GM18951 (cell line): ENCODE results near the gene PEG3.

Experiments
- POLR2A ChIP-seq: IDR thresholded peaks from 4 replicates; pipeline ENCODE4 v1.6.1; 2011; ENCODE audit warnings: mild to moderate bottlenecking; ENCODE audit not compliant: insufficient read length, insufficient read depth; ENCODE audit errors: extremely low read depth
- in situ Hi-C: fragments of 300-500 bp; cut with MboI; formaldehyde crosslinking; loops from one replicate; pipeline ENCODE4 v1.12.0; 2022; ENCODE audit warnings: low sequenced_read_pairs, mixed read lengths, inconsistent platforms; ENCODE audit not compliant: unreplicated experiment

PEG3 gene

DNA sequence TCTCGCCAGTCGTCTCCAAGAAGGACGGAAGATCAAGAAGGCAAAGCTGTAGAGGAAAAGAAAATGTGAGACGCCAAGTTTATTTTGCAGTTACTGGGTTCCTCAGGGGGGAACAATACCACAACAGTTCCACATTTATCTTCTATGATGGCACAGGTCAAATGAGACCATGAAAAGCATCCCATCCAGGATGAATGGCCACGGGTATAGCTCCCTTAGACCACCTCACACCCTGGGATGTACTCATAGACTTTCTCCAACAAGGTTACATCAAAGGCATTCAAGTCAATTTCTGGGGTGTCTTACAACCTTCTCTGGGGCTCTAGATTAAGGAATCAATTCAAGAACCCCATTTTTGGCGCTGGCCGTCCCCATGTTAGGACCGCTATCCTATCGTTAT is 4.5 kb downstream of the PEG3 start:
- in situ Hi-C loops: no loop called here
- no peak for TF ChIP-seq POLR2A

DNA sequence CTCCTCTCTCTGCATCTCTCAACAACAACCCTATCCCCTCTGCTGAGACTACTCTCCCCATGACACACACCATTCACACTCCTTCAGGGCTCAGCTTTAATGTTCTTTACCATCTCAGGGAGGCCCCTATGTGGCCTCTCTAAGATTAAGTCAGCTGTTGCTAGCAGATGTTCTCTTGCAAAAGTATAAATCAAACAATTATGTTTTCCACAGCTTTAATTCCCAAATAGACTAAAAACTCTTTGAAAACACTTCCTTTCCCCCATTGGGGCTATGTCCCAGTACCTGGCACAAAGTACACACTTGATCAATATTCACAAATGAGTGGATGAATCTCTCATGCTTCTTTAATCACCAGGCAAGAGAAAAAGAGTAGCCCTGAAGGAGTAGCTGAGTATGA is 5.1 kb downstream of the PEG3 start:
- in situ Hi-C loops: no loop called here
- no peak for TF ChIP-seq POLR2A

DNA sequence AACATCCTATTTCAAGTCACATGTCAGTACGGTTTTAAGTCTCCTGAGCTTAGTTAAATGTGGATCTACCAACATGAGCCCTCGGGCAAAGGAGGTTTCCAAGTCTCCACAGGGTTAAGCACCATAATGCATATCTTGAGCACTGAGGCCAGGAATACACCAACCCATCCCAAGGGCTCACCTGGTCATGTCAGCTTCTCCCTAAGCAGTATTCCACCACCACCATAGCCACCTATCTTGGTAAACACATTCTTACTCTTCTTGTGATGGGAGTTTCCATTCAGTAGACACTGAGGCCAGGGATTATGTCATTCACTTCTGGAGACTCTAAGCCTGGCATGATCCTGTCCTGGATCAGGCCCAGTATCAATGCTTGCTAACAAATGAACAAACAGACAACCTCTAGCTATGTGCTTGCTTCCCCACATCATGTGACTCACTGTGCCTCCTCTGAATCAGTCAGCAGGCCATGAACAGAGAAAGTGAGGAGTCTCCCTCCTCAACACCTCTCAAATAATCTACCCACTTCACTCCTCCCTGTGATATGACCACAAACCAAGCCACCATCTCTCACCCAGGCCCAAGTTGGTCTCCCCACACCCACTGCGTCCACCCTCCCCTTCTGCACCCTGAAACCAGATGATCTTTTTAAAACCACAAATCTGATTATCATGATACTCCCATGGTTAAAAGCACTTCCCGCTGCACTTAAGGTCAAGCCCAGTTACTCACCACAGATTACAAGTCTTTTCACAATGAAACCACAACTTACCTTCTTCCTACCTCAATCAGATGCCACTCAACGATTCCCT is 5.8 kb downstream of the PEG3 start:
- TF ChIP-seq POLR2A: no peak
- in situ Hi-C loops: no loop called here

DNA sequence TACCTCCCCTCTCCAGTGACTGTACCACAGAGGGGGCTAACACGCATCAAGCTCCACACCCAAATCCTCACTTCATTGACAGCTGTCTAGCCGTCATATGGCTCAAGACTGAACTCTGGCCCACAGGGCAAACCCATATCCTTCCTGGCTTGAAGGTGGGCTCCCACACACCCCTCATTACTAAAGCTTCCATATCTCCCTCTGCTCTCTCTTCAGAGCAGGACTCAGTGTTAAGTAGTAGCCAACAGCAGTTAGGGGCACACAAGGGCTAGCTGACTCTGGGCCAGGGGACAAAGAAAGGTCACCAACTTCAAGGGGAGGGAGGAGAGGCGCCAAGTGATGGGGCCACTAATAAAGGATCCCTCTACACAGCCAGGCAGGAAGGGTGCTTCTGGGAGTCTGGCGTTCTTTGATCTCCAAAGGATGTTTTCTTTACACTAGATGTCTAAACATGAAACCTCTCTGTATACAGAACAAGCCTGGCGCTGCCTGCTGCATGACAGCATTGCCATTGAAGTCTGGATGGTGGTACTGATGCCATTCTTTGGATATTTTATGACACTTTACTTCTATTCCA is 8.1 kb downstream of the PEG3 start:
- TF ChIP-seq POLR2A: no peak
- in situ Hi-C loops: no loop called here

DNA sequence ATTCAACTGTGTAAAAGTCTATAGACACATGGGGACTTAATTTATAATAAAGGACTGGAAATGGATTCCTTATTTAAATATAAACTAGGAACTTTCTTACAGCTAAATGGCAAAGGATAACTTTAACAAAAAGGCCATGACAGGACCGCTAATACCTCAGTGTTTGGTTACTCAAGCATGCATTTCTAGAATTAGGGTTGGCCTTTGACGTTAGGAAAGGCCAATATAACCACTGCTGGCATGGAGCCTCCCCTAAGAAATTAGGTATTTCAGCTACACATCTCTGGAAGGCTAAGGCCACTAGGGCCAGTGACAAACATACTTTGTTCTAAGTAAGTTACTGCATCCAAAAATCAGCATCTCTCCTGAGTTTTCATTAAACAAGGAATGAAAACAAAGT is 9.3 kb downstream of the PEG3 start:
- TF ChIP-seq POLR2A: no peak
- in situ Hi-C loops: no loop called here

DNA sequence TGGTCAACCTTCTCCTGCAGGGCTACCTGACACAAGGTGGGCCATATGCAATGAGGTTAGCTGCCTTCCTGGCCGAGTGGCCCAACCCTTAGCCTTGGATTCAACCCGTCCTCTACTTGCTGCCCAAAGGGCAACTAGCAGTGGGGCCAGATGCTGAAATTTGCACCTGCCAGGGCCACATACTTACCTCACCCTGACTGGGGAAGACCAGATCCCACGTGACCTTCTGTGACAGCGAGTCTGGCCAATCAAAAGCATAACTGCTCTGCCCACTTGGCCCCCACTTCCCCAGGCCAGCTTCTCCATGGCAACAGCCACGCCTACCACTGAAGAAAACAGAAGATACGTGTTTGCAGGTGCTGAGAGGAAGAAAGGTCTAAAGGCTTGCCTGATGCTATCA is 10.9 kb downstream of the PEG3 start:
- in situ Hi-C loops: no loop called here
- TF ChIP-seq POLR2A: no peak

DNA sequence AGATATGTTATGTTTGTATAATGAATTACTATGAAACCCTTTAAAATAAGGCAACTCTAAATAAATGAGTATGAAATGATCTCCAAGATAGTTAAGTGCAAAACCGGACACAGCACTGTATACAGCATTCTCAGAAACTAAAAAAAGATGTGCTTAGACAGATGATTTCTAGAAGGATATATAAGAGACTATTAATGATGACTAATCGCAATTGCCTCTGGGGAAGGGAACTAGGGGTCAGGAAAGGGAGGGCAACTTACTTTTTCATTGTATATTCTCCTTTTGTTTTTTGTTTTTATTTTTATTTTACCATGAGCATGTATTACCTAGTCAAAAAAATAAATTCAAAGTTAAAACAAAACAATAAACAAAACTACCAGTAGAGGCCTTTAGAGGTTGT is 12.8 kb downstream of the PEG3 start:
- in situ Hi-C loops: no loop called here
- no peak for TF ChIP-seq POLR2A

DNA sequence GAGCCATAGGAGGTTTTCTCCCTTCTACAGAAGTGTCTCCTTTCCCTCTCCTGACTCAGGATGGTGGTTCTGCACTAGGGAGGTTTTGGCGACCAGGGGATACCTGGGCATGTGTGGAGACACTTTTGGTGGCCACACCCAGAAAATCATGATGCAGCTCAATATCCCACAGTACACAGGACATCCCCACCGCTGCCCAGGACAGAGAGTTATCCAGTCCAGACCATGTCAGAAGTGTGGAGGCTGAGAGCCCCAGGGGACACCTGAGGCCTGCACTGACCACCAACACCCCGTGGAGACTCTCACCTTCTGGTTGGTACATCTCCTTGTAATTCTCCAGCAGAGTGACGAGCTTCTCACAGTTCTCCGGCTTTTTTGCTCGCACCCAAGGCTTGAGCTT is 16.6 kb downstream of the PEG3 start:
- in situ Hi-C loops: no loop called here

DNA sequence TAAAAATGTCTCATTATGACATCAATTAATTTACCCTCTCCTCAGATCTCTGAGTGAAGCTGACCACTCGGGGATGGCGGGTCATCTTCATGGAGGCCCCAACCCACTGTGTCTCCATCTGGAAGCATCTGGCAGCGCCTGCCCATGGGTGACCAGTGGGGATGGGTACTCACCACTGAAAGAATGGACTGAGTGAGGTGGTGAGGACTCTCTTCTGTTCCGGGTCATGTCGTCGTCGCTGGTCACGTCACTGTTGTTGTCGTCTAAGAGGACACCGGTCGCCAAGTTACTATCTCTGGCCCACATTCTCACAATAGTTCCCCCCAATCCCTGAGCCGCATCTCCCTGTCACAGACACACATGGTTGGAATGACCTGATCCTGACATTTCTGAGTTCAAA is 17.1 kb downstream of the PEG3 start:
- in situ Hi-C loops: no loop called here

More for the DNA sequence above, 16.6 kb downstream of the PEG3 start:
- no peak for TF ChIP-seq POLR2A

DNA sequence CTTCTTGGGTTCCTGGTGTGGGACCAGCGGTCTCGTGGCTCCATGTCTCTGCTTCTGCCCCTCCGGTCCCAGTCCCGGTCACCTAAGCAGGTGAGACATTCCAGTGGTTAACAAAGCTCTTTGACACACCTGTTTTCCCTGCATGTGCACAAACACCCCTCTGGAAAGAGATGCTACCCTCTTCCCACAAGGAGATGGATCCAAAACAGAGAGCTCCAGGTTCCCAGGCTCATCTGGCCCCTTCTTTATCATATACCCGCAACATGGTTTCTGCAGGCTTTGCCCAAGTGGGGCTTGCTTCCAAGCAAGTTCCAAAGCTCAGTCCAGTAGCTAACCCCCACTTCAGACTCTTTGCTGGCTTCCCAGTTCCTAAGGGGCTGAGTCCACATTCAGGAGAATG is 17.8 kb downstream of the PEG3 start:
- TF ChIP-seq POLR2A: no peak

More for the DNA sequence above, 17.1 kb downstream of the PEG3 start:
- no peak for TF ChIP-seq POLR2A

DNA sequence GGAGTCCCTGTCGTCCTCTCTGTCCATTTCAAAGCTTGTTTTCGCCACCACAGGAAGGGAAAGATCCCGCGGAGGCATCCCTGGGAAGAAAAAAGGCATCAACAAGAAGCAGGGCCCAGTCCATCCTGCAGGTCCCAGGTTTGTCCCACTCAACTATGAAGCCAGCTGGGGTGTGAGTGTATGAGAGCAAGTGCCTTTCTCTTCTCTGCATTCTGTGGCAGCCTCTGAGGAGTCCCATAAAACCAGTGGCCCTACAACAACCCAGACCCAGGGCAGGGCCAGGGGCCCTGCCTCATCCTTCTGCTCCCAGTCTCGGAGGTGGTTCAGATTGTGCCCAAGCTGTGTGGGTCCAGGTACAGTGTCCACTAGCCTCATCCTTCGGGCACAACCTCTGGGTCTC is 18.9 kb downstream of the PEG3 start:
- TF ChIP-seq POLR2A: no peak
- in situ Hi-C loops: no loop called here

More for the DNA sequence above, 17.8 kb downstream of the PEG3 start:
- in situ Hi-C loops: no loop called here

DNA sequence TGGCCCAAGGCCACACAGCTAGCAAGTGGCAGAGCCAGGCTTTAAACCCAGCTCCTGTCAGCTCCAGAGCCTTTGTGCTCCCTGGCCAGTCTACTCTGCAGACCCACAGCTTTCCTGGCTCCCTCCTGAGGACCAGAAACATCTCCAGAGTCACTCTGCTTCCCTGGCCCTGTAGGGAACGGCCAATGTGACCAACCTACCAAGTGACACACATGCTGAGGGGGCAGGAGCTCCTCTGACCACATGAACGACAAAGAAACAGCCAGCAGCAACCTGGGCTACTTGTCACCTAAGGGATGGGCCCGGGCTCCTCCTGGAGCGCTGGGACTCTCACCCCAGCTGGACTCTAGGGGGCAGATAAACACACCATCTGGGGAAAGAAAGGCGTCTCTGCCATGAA is 19.3 kb downstream of the PEG3 start:
- in situ Hi-C loops: no loop called here
- no peak for TF ChIP-seq POLR2A

DNA sequence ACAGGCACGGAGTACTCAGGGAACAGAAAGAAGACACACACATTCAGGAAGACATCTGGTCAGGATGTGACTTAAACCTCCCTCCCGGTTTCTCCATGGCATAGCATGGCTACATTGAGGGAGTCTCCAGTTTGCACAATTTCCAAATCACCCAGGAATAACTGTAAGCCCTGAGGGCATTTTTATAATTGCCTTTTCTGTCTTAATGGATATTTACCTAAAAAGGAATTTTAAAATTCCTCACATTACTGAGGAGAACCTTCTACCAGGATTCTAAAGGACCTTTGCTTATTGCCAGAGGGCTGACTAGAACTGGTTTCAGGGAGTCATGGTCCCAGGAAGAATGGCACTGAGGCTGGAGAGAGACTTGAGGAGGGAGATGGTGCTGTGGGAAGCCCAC is 21.4 kb downstream of the PEG3 start:
- in situ Hi-C loops: no loop called here
- TF ChIP-seq POLR2A: no peak

DNA sequence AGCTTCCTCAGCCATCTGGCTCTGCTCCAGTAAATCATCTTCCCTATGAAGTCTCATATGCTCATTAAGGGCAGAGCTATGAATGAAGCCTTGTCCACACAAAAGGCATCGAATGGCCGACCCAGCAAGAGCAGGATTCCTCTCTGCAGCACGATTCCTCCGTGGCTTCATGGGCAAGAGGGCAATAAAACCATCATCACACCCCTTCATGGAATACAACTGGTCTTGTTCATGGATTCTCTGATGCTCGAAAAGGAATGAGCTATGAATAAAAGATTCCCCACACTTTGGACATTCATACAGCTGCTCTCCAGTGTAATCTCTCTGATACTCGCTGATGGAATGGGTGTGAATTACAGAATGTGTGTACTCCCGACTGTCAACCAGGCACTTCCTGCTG is 25.9 kb downstream of the PEG3 start:
- in situ Hi-C loops: no loop called here
- TF ChIP-seq POLR2A: no peak
